MM.1S (cell line): ENCODE measurements around the gene PTPRG.

ENCODE experiments used
- DNase-seq: peaks from one replicate; pipeline ENCODE4 v3.0.0-alpha.2; 2015
- H2AFZ ChIP-seq: fragments of 300-600 bp; sonication (generic); 2 replicates; pipeline ENCODE4 v1.6.0; 2016; ENCODE audit warnings: antibody characterized with exemption, low read length
- H3F3A ChIP-seq: fragments of 300-600 bp; sonication (generic); 2 replicates; pipeline ENCODE4 v1.6.1; 2016; ENCODE audit warnings: mild to moderate bottlenecking, antibody characterized with exemption, low read length, moderate library complexity, mixed read lengths; ENCODE audit not compliant: insufficient read depth
- H3K27ac ChIP-seq: fragments of 300-600 bp; sonication (generic); 2 replicates; pipeline ENCODE4 v1.5.1; 2016; ENCODE audit warnings: mild to moderate bottlenecking, low read length
- H3K27me3 ChIP-seq: fragments of 300-600 bp; sonication (generic); replicated peaks from 2 replicates; pipeline ENCODE4 v1.6.0; 2016; ENCODE audit warnings: low read length; ENCODE audit not compliant: insufficient read depth
- H3K36me3 ChIP-seq: fragments of 300-600 bp; sonication (generic); replicated peaks from 2 replicates; pipeline ENCODE4 v1.6.1; 2016; ENCODE audit warnings: mild to moderate bottlenecking, low read length, mixed read lengths; ENCODE audit not compliant: insufficient read depth
- H3K4me1 ChIP-seq: fragments of 300-600 bp; sonication (generic); 2 replicates; pipeline ENCODE4 v1.6.1; 2016; ENCODE audit warnings: low read length, mixed read lengths
- H3K4me2 ChIP-seq: fragments of 300-600 bp; sonication (generic); 2 replicates; pipeline ENCODE4 v1.6.0; 2016; ENCODE audit warnings: low read depth, low read length
- H3K4me3 ChIP-seq: fragments of 300-600 bp; sonication (generic); 2 replicates; pipeline ENCODE4 v1.5.1; 2016; ENCODE audit warnings: low read length, mixed read lengths
- H3K79me2 ChIP-seq: fragments of 300-600 bp; sonication (generic); 2 replicates; pipeline ENCODE4 v1.6.1; 2016; ENCODE audit warnings: mixed run types, low read length, mixed read lengths
- H3K9ac ChIP-seq: fragments of 300-600 bp; sonication (generic); 2 replicates; pipeline ENCODE4 v1.6.1; 2016; ENCODE audit warnings: low read length, mixed read lengths
- H3K9me2 ChIP-seq: fragments of 300-600 bp; sonication (generic); replicated peaks from 2 replicates; pipeline ENCODE4 v1.6.1; 2016; ENCODE audit warnings: mild to moderate bottlenecking, low read length, mixed read lengths; ENCODE audit not compliant: insufficient read depth
- H3K9me3 ChIP-seq: fragments of 300-600 bp; sonication (generic); replicated peaks from 2 replicates; pipeline ENCODE4 v1.6.1; 2016; ENCODE audit warnings: mild to moderate bottlenecking, low read length, mixed read lengths; ENCODE audit not compliant: insufficient read depth
- H4K20me1 ChIP-seq: fragments of 300-600 bp; sonication (generic); 2 replicates; pipeline ENCODE4 v1.6.1; 2016; ENCODE audit warnings: mild to moderate bottlenecking, low read length, moderate library complexity, mixed read lengths; ENCODE audit not compliant: insufficient read depth
- EZH2 ChIP-seq: fragments of 300-600 bp; sonication (generic); optimal IDR thresholded peaks from 2 replicates; pipeline ENCODE3; 2017; ENCODE audit warnings: low read depth, mild to moderate bottlenecking, antibody characterized with exemption, low read length, mixed read lengths
- EZH2phosphoT487 ChIP-seq: fragments of 300-600 bp; sonication (generic); IDR thresholded peaks from 2 replicates; pipeline ENCODE4 v1.6.1; 2018; ENCODE audit warnings: antibody characterized with exemption, low read length
- TF ChIP-seq, protein P1 (sequence below): fragments of 300-600 bp; sonication (generic); IDR thresholded peaks from 2 replicates; pipeline ENCODE4 v1.5.1; 2016; ENCODE audit warnings: antibody characterized with exemption, low read length, mixed read lengths

PTPRG gene

DNA sequence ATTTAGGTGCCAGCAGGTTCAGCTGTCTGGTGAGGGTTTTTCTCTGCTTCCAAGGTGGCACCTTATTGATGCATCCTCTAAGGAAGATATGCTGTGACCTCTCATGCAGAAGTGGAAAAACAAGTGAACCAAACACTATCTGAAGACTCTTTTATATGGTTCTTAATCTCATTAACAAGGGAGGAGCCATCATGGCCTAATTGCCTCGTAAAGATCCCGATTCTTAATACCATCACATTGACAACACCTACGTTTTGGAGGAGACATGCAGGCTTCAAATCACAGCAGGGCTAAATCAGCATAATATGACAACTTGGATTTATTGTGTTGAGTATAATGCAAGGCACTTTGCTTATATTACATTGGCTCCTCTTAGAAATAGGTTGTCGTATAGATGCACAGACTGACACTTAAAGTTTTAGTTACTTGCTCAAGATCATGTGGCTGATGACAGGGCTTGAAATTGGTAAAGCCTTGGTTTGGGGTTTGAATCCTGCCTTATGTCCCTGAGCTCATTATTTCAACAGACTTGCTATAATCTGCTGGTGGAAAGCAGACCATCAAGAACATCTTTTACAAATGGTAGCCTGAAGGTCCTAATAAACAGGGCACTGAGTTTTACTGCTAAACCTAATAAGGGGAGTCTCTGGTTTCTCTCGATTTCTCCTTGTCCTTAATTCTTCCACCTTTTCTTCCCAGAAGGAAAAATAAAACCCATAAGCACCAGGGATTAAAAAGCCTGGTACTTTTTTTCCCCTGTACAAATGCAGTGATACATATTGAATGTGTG, 88.2 kb downstream of the PTPRG start:
- Histone ChIP-seq H3K36me3 (no peaks in the 10 kb centered on the region), H2AFZ (no peak overlapping the region), H3K9ac (no peak overlapping the region), H3K4me3 (no peak overlapping the region), H3K27ac (no peak overlapping the region), H3K4me1 (no peaks in the 10 kb centered on the region), H3K9me2 (no peaks in the 10 kb centered on the region), H3K27me3 (no peaks in the 10 kb centered on the region), H3F3A (no peaks in the 10 kb centered on the region), H4K20me1 (no peaks in the 10 kb centered on the region), H3K4me2 (no peak overlapping the region), H3K9me3 (no peaks in the 10 kb centered on the region), H3K79me2 (peaks cover 76% of the 10 kb centered on the region)
- TF ChIP-seq, protein P1, sequence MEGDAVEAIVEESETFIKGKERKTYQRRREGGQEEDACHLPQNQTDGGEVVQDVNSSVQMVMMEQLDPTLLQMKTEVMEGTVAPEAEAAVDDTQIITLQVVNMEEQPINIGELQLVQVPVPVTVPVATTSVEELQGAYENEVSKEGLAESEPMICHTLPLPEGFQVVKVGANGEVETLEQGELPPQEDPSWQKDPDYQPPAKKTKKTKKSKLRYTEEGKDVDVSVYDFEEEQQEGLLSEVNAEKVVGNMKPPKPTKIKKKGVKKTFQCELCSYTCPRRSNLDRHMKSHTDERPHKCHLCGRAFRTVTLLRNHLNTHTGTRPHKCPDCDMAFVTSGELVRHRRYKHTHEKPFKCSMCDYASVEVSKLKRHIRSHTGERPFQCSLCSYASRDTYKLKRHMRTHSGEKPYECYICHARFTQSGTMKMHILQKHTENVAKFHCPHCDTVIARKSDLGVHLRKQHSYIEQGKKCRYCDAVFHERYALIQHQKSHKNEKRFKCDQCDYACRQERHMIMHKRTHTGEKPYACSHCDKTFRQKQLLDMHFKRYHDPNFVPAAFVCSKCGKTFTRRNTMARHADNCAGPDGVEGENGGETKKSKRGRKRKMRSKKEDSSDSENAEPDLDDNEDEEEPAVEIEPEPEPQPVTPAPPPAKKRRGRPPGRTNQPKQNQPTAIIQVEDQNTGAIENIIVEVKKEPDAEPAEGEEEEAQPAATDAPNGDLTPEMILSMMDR: no peak
- TF ChIP-seq EZH2 (no peak), EZH2phosphoT487 (no peak)
- DNase-seq: no peak

DNA sequence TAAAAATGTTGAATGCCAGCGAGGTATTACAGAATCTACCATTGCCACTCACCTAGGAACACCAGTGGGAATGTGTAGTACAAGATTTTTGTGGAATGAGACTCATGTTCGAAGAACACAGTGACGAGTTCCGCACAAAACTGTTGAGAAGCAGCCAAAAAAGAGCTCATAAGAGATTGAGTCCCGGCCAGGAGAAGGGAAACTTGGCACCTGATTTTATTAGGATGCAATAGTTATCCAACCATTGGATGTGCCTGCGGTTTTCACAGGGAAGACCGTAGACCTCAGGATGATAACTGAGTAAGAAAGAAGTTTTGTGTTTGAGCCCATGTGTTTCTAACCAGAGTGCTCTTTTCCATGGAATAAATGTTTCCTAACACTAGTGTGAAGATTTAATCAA, 88.9 kb downstream of the PTPRG start:
- Histone ChIP-seq H3K27ac (no peak overlapping the region), H3K4me2 (no peak overlapping the region), H3K79me2 (peaks cover 73% of the 10 kb centered on the region), H3F3A (no peaks in the 10 kb centered on the region), H3K36me3 (no peaks in the 10 kb centered on the region), H3K9ac (no peak overlapping the region), H3K9me3 (no peaks in the 10 kb centered on the region), H2AFZ (no peak overlapping the region), H3K4me3 (no peak overlapping the region), H3K27me3 (no peaks in the 10 kb centered on the region), H3K4me1 (no peaks in the 10 kb centered on the region), H3K9me2 (no peaks in the 10 kb centered on the region), H4K20me1 (no peaks in the 10 kb centered on the region)
- no peak for DNase-seq
- TF ChIP-seq, protein P1: no peak
- TF ChIP-seq EZH2phosphoT487 (no peak), EZH2 (no peak)

DNA sequence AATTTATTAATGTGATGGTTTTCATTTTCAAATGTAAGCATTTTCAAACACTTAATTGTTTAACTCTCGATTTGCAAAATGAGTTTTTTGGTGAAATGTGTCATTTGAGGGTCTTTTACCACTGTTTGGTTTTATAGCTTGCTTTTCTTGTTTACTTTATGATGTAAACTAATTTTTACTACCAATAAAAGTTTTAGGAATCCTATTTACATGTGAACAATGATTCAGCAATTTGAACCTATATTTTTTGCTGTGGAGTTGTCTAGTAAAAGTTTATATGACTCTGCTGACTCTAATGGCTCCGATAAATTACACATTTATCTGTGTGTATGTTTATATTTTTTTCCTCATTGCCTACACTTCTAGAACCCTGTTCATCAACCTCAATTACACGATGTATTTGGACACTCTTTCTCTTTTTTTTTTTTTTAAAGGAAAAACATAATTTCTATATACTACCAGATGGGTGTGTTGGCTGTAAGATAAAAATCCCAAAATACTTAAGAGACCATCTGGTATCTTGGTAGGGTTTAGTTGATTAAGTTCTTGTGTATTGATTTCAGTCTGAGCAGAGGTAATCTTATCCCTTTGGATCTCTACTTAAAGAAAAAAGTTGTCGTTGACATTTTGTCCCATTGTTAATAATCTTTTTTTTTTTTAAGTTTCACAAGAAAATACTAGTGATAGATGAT, 89.5 kb downstream of the PTPRG start:
- H3K79me2 ChIP-seq: peaks cover 72% of the 10 kb centered on the region
- no peak overlapping the region for H3K4me3 ChIP-seq
- no peaks in the 10 kb centered on the region for H4K20me1 ChIP-seq
- H3F3A ChIP-seq: no peaks in the 10 kb centered on the region
- no peaks in the 10 kb centered on the region for H3K36me3 ChIP-seq
- H3K4me1 ChIP-seq: no peaks in the 10 kb centered on the region
- DNase-seq: no peak
- TF ChIP-seq, protein P1: no peak
- no peak for TF ChIP-seq EZH2
- no peak for TF ChIP-seq EZH2phosphoT487
- no peaks in the 10 kb centered on the region for H3K9me3 ChIP-seq
- no peak overlapping the region for H2AFZ ChIP-seq
- no peaks in the 10 kb centered on the region for H3K27me3 ChIP-seq
- H3K9me2 ChIP-seq: no peaks in the 10 kb centered on the region
- no peak overlapping the region for H3K27ac ChIP-seq
- no peak overlapping the region for H3K9ac ChIP-seq
- no peak overlapping the region for H3K4me2 ChIP-seq
